ENCODE data around the gene SGPL1.

SGPL1 gene

DNA sequence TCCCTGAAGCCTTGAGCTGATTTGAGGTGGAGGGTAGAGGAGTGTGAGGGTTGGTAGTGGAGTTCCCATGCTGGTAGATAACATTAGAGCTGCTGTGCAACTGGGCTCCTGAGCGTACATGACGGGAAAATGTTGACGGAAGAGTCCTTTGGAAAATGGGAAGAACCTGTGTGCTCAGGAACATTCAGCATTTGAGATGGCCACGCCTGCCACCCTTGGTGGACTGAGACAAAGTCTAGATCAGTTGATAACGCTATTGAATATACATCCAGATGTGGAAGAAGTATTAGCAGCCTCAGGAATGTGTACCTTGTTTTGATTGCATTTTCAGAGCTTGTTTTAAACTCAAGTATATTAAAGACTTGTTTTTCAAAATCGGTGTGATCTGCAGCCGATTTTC lies 56.5 kb downstream of the SGPL1 start:
- no peak overlapping the region for H3K4me3 ChIP-seq (ENCODE audit: low read depth, low read length)

- H3K4me3 ChIP-seq (ENCODE audit: low read depth, low read length) = no peak overlapping the region
These were observed 58.3 kb downstream of the SGPL1 start for GRCh38 chr10:70874061-70874460.

DNA sequence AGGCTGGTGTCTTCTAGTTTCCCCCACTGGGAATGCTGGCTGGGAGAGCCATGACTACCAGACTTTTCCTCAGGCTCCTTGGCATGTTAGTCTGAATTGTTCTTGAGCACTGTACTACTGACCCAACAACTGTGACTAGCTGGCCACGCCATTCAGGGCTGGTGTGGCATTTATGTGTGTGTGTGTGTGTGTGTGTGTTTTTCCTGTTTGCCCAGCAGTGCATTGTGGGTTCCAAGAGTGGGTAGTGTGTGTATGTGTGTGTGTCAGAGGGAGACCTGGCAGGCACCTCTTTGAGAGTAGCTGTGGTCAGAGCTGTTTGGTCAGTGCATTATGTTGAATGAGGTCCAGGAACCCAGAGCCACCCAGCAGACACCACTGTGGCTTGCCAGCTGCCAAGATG lies 63.5 kb downstream of the SGPL1 start:
- no peak overlapping the region for H3K4me3 ChIP-seq (ENCODE audit: low read depth, low read length)

DNA sequence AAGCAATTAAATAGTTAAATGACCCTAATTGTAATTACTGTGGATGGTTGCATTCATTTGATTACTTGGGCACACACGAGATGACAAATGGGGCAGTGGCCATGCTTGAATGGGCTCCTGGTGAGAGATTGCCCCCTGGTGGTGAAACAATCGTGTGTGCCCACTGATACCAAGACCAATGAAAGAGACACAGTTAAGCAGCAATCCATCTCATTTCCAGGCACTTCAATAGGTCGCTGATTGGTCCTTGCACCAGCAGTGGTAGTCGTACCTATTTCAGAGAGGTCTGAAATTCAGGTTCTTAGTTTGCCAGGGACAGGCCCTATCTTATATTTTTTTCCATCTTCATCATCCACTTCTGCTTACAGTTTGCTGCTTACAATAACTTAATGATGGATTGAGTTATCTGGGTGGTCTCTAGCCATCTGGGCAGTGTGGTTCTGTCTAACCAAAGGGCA lies 64.4 kb downstream of the SGPL1 start:
- no peak overlapping the region for H3K4me3 ChIP-seq (ENCODE audit: low read depth, low read length)

- H3K4me3 ChIP-seq (ENCODE audit: low read depth, low read length) = no peak overlapping the region
These were observed 69.0 kb downstream of the SGPL1 start for GRCh38 chr10:70884741-70885140.

DNA sequence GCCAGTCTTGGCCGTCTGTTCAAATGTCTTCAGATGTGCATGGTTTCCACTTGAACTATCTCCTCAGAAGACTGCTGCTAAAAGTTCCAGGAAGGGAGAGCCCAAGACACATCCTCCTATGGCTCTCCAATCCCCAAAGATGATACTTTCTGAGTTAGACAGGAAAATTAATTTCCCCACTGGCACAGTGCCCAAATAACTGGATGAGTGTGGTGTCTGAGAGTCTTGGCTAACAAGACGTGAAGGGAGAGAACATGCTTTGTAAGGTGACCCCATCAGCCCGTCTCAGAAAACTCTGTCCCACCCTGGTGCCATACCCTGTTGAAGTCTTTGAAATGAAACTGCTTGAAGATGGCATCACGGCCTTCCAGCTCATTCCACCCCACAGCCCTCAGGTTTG lies 69.7 kb downstream of the SGPL1 start:
- H3K4me3 ChIP-seq (ENCODE audit: low read depth, low read length) = no peak overlapping the region

- H3K4me3 ChIP-seq (ENCODE audit: low read depth, low read length) = no peak overlapping the region
These were observed 70.5 kb downstream of the SGPL1 start for GRCh38 chr10:70885931-70886903.

DNA sequence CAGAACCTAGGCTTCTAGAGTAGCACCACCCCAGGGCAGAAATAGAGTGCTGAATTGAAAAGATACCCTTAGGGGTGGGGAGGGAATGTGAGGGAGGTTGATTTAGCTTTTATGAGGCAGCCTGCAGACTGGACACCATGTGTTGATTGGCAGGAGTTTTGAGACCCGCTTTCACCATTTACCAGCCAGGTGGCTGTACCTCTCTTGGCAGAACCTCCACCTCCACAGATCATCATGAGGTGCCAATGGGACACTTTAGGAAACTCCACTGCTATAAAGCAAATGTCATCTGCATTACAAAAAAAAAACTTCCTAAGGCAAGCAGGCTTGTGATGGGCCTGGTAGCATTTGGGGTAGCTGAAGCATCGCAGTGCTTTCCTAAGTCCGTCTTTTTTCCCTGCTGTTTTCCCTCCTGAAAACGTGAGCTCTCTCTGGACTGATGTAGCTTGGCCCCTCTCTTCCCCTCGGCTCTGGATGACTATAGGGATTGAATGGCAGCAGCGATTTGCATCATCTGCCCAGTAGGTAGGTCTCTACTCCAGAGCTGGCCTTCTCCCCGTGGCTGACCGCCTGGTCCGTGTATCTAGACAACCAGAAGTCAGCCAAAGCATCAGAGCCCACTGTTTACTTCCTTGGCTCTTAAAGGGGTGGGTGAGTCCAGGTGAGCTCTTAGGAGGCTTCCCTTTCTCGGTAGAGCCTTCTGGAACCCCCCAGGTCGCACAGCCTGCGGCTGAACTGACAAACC lies 71.3 kb downstream of the SGPL1 start:
- peak overlapping the region; percentile 14 for H3K4me3 ChIP-seq (ENCODE audit: low read depth, low read length)

DNA sequence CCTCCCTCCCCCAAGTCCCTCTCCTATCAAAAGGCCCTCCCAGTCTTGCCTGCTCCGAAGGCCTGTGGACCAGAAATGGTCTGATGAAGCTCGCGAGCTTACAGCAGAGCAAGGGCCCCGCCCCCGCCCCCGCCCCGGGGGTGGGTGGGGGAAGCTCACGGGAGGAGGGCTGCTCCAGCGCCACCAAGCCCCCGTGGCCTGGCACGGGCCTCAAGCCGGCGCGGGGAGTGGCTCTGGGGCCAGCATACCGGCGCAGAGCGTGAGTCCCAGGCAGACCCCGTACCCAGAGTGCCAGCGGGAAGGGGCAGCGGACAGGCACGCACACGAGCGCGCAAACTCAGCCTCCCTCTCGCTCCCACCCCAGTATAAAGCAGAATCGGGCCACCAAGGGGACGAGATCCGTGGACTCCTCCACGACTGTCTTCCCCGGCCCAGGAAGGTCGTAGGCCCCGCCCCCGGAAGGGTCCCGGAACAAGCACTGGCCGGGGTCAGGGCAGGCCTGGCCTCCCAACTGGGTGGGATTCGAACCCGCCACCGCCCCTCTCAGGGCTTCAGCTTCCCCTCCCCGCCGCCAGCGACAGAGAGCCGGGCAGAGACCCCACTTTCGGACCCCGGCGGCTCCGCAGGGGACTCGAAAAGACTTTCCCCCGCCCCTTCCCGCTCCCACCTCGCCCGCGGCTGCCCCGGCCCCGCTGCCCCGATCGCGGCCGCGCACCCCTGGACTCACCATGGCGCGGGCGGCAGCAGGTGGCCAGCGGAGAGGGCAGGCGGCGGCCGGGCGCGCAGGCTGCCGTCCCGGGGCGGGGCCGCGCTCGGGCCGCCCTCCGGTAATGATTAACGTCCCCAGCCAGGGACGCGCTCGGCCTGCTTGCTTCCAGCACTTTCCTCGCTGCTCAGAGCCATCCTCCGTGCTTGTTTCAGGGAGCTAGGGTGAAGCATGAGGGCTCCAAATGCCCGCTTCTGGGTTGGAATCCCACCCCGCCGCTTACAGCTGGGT lies 72.4 kb downstream of the SGPL1 start, which contains the start of gene PCBD1:
PCBD1 (minus strand) TSS at position 762 of the 997 bp plus-strand sequence; CDS start at position 730, 32 bp downstream.
- peak within 1 kb of the TSS; percentile 55 for H3K4me3 ChIP-seq (ENCODE audit: low read depth, low read length)

DNA sequence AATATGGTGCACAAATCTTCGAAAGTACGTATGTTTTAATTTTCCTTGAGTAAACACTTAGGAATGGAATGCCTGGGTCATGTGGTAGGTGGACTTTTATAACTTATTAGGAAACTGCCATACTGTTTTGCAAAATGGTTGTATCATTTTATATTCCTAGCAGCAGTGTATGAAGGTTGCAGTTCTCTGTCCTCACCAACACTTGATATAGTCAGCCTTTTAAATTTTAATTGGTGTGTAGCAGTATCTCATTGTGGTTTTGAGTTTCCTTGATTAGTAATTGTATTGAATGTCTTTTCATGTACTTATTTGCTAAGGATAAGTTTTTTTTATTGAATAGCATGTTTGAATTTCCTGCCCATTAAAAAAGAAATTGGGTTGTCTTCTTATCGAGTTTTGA lies 73.5 kb downstream of the SGPL1 start:
- H3K4me3 ChIP-seq (ENCODE audit: low read depth, low read length) = no peak overlapping the region

DNA sequence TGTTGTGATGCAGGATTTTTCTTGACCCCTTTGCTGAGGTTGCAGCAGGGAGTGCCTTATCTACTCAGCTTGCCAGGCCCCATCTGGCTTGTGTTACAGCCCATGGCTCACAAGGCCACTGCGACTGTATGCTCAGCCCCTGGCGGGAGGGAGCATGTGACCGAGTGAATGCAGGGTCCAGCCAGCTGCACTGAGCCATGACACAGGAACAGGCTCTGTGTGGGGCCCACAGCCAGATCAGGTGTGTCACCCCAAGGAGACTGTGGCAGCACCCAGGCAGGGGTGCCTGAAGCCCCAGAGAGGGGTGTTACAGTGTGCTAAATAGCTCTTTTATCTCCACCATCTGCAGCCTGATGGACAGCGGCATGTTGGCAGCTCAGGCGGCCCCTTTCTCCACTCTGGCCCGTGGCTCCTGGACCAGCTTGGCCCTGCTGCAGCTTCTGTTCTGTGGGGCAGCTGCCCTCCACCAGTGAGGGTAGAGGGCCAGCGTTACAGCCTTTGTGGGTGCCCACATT lies 75.2 kb downstream of the SGPL1 start:
- H3K4me3 ChIP-seq (ENCODE audit: low read depth, low read length) = no peak overlapping the region

GRCh38 chr10:70891627-70892026 lies 75.9 kb downstream of the SGPL1 start:
- no peak overlapping the region for H3K4me3 ChIP-seq (ENCODE audit: low read depth, low read length)

DNA sequence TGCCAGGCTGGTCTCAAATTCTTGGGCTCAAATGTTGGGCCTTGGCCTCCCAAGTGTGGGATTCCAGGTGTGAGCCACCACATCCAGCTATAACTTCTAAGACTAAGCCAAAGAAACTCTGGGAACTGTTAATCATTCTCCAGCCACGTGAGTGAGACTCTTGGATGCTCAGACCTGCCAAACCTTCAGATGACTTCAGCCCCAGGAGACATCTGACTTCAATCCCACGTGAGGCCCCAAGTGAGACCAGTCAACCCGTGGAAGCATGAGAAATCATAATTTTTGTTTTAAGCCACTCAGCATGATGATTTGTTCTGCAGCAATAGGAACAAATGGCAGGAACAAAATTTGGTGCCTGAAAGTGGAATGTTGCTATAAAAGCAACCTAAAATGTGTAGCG lies 76.9 kb downstream of the SGPL1 start:
- no peak overlapping the region for H3K4me3 ChIP-seq (ENCODE audit: low read depth, low read length)

GRCh38 chr10:70893227-70894006 lies 77.7 kb downstream of the SGPL1 start:
- H3K4me3 ChIP-seq (ENCODE audit: low read depth, low read length) = no peak overlapping the region

DNA sequence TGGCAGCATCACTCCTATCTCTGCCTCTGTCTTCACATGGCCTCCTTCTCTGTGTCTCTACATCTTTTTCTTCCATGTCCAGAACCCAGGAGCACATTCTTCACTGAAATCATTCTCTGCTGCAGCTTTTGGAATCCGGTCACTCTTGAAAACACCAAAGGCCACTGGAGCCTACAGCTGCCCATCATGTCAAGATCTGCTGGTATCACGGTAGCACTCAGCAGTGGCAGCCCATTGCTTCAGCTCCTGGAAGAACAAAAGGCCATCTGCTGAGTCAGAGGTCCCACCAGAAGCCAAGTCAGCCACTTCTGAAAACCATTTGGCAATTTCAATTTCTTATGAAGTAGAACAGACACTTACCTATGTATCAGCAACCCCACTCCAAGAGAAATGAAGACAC lies 78.7 kb downstream of the SGPL1 start:
- H3K4me3 ChIP-seq (ENCODE audit: low read depth, low read length) = no peak overlapping the region

GRCh38 chr10:70896551-70896950 lies 80.8 kb downstream of the SGPL1 start:
- no peak overlapping the region for H3K4me3 ChIP-seq (ENCODE audit: low read depth, low read length)

DNA sequence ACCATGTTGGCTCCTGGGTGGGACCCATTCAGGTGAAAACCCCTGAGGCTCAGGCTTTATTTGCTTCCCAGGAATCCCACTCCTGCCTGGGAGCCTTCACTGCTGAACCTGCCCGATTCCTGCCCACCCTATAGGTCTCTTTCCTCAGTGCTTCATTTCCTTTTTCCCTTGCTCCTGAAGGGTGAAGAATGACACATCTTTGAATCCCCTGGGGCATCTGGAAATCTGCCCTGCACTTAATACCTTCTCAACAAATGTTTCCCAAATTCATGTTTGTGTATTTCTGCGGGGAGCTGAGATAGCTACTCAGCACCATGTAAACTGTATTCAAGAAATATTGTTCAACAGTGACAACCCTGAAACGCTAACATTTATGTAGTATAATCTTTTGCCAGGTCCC lies 82.9 kb downstream of the SGPL1 start:
- no peak overlapping the region for H3K4me3 ChIP-seq (ENCODE audit: low read depth, low read length)

DNA sequence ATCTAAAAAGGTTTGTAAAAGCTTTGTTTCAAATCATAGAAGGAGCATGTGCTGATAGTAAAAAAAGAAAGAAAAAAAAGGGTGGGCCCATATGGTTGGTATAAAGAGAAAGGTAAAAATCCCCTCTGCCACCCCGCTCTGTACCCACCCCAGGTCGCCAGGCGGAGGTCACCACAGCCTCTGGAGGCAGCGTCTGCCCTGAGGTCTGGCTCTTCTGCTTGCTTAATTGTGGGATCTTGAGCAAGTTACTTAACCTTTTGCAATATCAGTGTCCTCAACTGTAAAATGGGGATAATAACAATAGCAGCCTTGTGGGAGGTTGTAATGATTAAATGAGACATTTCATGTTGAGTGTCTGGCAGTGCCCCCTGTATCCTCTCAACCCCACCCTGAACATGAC lies 83.3 kb downstream of the SGPL1 start:
- H3K4me3 ChIP-seq (ENCODE audit: low read depth, low read length) = no peak overlapping the region

DNA sequence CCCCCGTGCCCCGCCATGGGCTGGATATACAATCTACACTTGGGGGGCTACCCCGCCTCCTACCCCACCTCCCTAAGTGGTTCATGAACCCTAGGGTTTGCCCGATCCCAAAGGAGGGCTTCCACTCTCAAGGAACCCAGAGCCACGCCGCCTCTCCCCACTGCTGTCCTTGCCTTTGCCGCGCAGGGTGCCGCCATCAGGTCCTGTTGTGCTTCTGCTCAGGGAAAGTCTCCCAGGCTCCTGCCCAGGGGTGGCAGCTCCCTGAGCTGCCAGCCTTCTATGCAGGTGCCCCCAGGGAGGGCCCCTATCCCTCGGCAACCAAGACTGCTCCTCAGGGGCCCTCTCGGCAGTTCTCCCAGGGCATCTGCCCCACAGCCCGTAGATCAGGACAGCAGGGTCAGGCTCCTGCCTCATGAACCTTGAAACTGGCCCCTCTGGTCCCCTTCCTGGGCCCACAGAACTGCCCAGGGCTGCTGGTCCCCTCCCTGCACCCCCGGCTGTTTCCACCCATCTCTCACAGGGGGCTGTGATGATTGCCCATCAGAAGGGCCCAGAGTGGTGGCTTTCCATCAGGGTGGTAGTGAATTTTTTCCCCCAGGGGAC lies 85.6 kb downstream of the SGPL1 start:
- no peak overlapping the region for H3K4me3 ChIP-seq (ENCODE audit: low read depth, low read length)
